Left lung (tissue), 10 donors: ENCODE data around the gene CAMK1. TPM values are rescaled to one million over a fixed set of nuclear protein-coding genes. Genes with fewer than 3 reads are reported as not detected.

ENCODE experiments used
- ATAC-seq: fragments of 200-7000 bp; cut with Tn5 transposase; one replicate; pipeline ENCODE4 v1.9.1; 2020; ENCODE audit warnings: moderate library complexity
- DNase-seq, 4 donors: peaks; one replicate each; pipeline ENCODE4 v3.0.0-alpha.2; 2013 to 2020
- H3K27ac ChIP-seq, 2 donors: fragments of 200-600 bp; sonication (generic) in 1 of 2; one replicate each; pipeline versions ENCODE4 v1.5.0 to v1.8.0; 2020 to 2021
- H3K27me3 ChIP-seq, 2 donors: fragments of 200-600 bp; sonication (generic) in 1 of 2; one replicate each; pipeline versions ENCODE4 v1.5.0 to v1.8.0; 2020 to 2021
- H3K36me3 ChIP-seq, 2 donors: fragments of 200-600 bp; sonication (generic) in 1 of 2; one replicate each; pipeline versions ENCODE4 v1.5.0 to v1.8.0; 2020 to 2021
- H3K4me1 ChIP-seq, 2 donors: fragments of 200-600 bp; one replicate each; pipeline ENCODE4 v1.8.0; 2021
- H3K4me3 ChIP-seq, 2 donors: fragments of 200-600 bp; sonication (generic) in 1 of 2; one replicate each; pipeline versions ENCODE4 v1.5.0 to v1.8.0; 2020 to 2021; ENCODE audit warnings: mild to moderate bottlenecking in 1 of 2
- H3K9me3 ChIP-seq, 2 donors: fragments of 200-600 bp; sonication (generic) in 1 of 2; one replicate each; pipeline versions ENCODE4 v1.5.0 to v1.8.0; 2020 to 2021
- CTCF ChIP-seq, 2 donors: fragments of 200-600 bp; sonication (generic) in 1 of 2; IDR thresholded peaks; one replicate each; pipeline versions ENCODE4 v1.5.0 to v1.8.0; 2021; ENCODE audit warnings: antibody characterized with exemption in 2 of 2
- intact Hi-C, 2 donors: fragments of 100-400 bp; cut with DNase I; formaldehyde crosslinking; loops; one replicate each; pipeline versions ENCODE4 v1.11.2 to v1.14.2; 2022
- polyA plus RNA-seq, 6 donors: library from polyadenylated mRNA; unstranded; fragments of 120-200 nt; gene quantifications; one replicate each; pipeline ENCODE4 v1.2.1, GENCODE V29; 2013; ENCODE audit not compliant: insufficient read length in 6 of 6
- total RNA-seq, 2 donors: library from RNA; stranded (reverse); fragmentation: NEBNext Ultra II Directional; extraction: Animal tissue kit (Norgen Biotek cat#: 25700); gene quantifications; one replicate each; pipeline ENCODE4 v1.2.1, GENCODE V29; 2021
- donor health status: DM: no; HTN: yes; CAD: no.
- donor health status: DM: no; HTN: no; CAD: no.

Gene CAMK1
- total and polyA plus RNA-seq, 8 donors: 18.4 to 37.5 (median 23.6) TPM

- ATAC-seq (no peak), DNase-seq (no peak)
- Histone ChIP-seq H3K27ac (peak overlapping the region; percentile 87 to 95), H3K36me3 (peaks cover 0 to 73% of the 10 kb centered on the region in 2 donors), H3K4me3 (peak overlapping the region; percentile 49 to 78), H3K9me3 (no peaks in the 10 kb centered on the region), H3K27me3 (no peaks in the 10 kb centered on the region), H3K4me1 (peaks cover 13 to 35% of the 10 kb centered on the region in 2 donors)
- intact Hi-C loops: no loop called here
- TF ChIP-seq CTCF (IDR thresholded peaks at IDR 0.05): no peak
These were observed 20.5 kb downstream of the CAMK1 start for GRCh38 chr3:9749296-9749644.

- no peak for DNase-seq
- intact Hi-C loops: no loop called here
- no peak overlapping the region for H3K27ac ChIP-seq
- no peaks in the 10 kb centered on the region for H3K9me3 ChIP-seq
- no peak for TF ChIP-seq CTCF (IDR thresholded peaks at IDR 0.05)
- no peaks in the 10 kb centered on the region for H3K27me3 ChIP-seq
- H3K4me3 ChIP-seq: no peak overlapping the region
- no peak for ATAC-seq
- peaks cover 13 to 29% of the 10 kb centered on the region in 2 donors for H3K4me1 ChIP-seq
- H3K36me3 ChIP-seq: peaks cover 0 to 73% of the 10 kb centered on the region in 2 donors
These were observed 21.7 kb downstream of the CAMK1 start for GRCh38 chr3:9748031-9748430.

- TF ChIP-seq CTCF (IDR thresholded peaks at IDR 0.05): no peak
- Histone ChIP-seq H3K27me3 (no peaks in the 10 kb centered on the region), H3K9me3 (no peaks in the 10 kb centered on the region), H3K4me1 (peaks cover 13 to 29% of the 10 kb centered on the region in 2 donors), H3K4me3 (no peak overlapping the region), H3K36me3 (peaks cover 0 to 73% of the 10 kb centered on the region in 2 donors), H3K27ac (no peak overlapping the region)
- intact Hi-C loops: no loop called here
- DNase-seq (no peak), ATAC-seq (no peak)
These were observed 22.5 kb downstream of the CAMK1 start for GRCh38 chr3:9747267-9747666.

GRCh38 chr3:9746330-9746729 lies 23.4 kb downstream of the CAMK1 start:
- Histone ChIP-seq H3K4me1 (peaks cover 11 to 21% of the 10 kb centered on the region in 2 donors), H3K36me3 (peaks cover 0 to 73% of the 10 kb centered on the region in 2 donors)
- TF ChIP-seq CTCF (IDR thresholded peaks at IDR 0.05): no peak

GRCh38 chr3:9745521-9745920 lies 24.2 kb downstream of the CAMK1 start:
- no peak for TF ChIP-seq CTCF (IDR thresholded peaks at IDR 0.05)
- Histone ChIP-seq H3K4me1 (peaks cover 3 to 13% of the 10 kb centered on the region in 2 donors), H3K4me3 (no peak overlapping the region), H3K27ac (no peak overlapping the region), H3K9me3 (no peaks in the 10 kb centered on the region), H3K27me3 (no peaks in the 10 kb centered on the region), H3K36me3 (peaks cover 0 to 81% of the 10 kb centered on the region in 2 donors)
- ATAC-seq (no peak), DNase-seq (no peak)
- intact Hi-C loops: no loop called here

More at GRCh38 chr3:9746330-9746729, 23.4 kb downstream of the CAMK1 start:
- Histone ChIP-seq H3K27me3 (no peaks in the 10 kb centered on the region), H3K4me3 (no peak overlapping the region), H3K9me3 (no peaks in the 10 kb centered on the region), H3K27ac (no peak overlapping the region)
- ATAC-seq (no peak), DNase-seq (no peak)
- intact Hi-C loops: no loop called here
